PC-9 (cell line): Measurements from ENCODE around the gene ANKFN1. TPM values are rescaled to one million over a fixed set of nuclear protein-coding genes. Genes with fewer than 3 reads are reported as not detected.

Experiments used
- BruUV-seq: library from RNA; stranded (reverse); fragments of 400-500 nt; replicated peaks from 2 replicates; lab custom pipeline; 2021; lab: Mats Ljungman, UMichigan
- CTCF ChIA-PET: fragments of 300-600 bp; sonication (Branson Sonifier 250); formaldehyde crosslinking; loops from one replicate; lab custom pipeline; 2022; ENCODE audit warnings: antibody characterized with exemption; lab: Charles Lee
- POLR2A ChIA-PET: fragments of 300-600 bp; sonication (Branson Sonifier 250); formaldehyde crosslinking; loops from one replicate; lab custom pipeline; 2022; ENCODE audit warnings: antibody characterized with exemption; ENCODE audit not compliant: unreplicated experiment; lab: Charles Lee
- DNase-seq, 2 experiments: peaks; one replicate each; pipeline versions ENCODE4 v3.0.0 to v3.0.0-alpha.2; 2015 to 2022; ENCODE audit warnings: mixed read lengths in 1 of 2
- H2AFZ ChIP-seq: fragments of 200-600 bp; sonication (generic); 2 replicates; pipeline ENCODE4 v1.8.1; 2017; ENCODE audit warnings: antibody characterized with exemption
- H3F3A ChIP-seq: fragments of 200-600 bp; sonication (generic); 2 replicates; pipeline ENCODE4 v1.8.1; 2017; ENCODE audit warnings: antibody characterized with exemption, mild to moderate bottlenecking, low read depth; ENCODE audit not compliant: insufficient read depth
- H3K27ac ChIP-seq: fragments of 200-600 bp; sonication (generic); 2 replicates; pipeline ENCODE4 v1.6.1; 2016; ENCODE audit warnings: mixed run types
- H3K27me3 ChIP-seq: fragments of 200-600 bp; sonication (generic); 2 replicates; pipeline ENCODE4 v1.6.1; 2016; ENCODE audit warnings: low read depth, mixed run types; ENCODE audit not compliant: insufficient read depth
- H3K36me3 ChIP-seq: fragments of 200-600 bp; sonication (generic); 2 replicates; pipeline ENCODE4 v1.6.1; 2016; ENCODE audit warnings: low read depth, mixed run types
- H3K4me1 ChIP-seq: fragments of 200-600 bp; sonication (generic); replicated peaks from 2 replicates; pipeline ENCODE4 v1.6.1; 2016; ENCODE audit warnings: mixed run types; ENCODE audit not compliant: insufficient read depth
- H3K4me2 ChIP-seq: fragments of 200-600 bp; sonication (generic); 2 replicates; pipeline ENCODE4 v1.6.1; 2017; ENCODE audit warnings: mixed run types
- H3K4me3 ChIP-seq: fragments of 200-600 bp; sonication (generic); 2 replicates; pipeline ENCODE4 v1.6.1; 2016; ENCODE audit warnings: mixed run types
- H3K79me2 ChIP-seq: fragments of 200-600 bp; sonication (generic); 2 replicates; pipeline ENCODE4 v1.6.1; 2017; ENCODE audit warnings: low read depth, mixed run types
- H3K9me2 ChIP-seq: fragments of 200-600 bp; sonication (generic); 2 replicates; pipeline ENCODE4 v1.8.1; 2017; ENCODE audit warnings: mild to moderate bottlenecking; ENCODE audit not compliant: insufficient read depth
- H3K9me3 ChIP-seq: fragments of 200-600 bp; sonication (generic); 2 replicates; pipeline ENCODE4 v1.8.1; 2016; ENCODE audit warnings: low read depth; ENCODE audit not compliant: insufficient read depth
- H4K20me1 ChIP-seq: fragments of 200-600 bp; sonication (generic); 2 replicates; pipeline ENCODE4 v1.8.1; 2017; ENCODE audit not compliant: insufficient read depth
- EZH2 ChIP-seq: fragments of 200-600 bp; sonication (generic); IDR thresholded peaks from 2 replicates; pipeline ENCODE4 v1.8.0; 2017; ENCODE audit warnings: antibody characterized with exemption, low read depth
- intact Hi-C: fragments of 100-400 bp; cut with micrococcal nuclease; formaldehyde crosslinking; loops from one replicate; pipeline ENCODE4 v1.10.0; 2022; ENCODE audit not compliant: unreplicated experiment
- total RNA-seq: library from RNA; stranded (reverse); gene quantifications from 2 replicates; pipeline ENCODE4 v1.2.3, GENCODE V29; 2021
- TF ChIP-seq, protein P1 (sequence below): fragments of 200-600 bp; sonication (generic); conservative IDR thresholded peaks from 2 replicates; pipeline ENCODE4 v1.6.1; 2017; ENCODE audit warnings: mixed run types, antibody characterized with exemption, mild to moderate bottlenecking, moderate library complexity

Gene ANKFN1
- total RNA-seq, 1 experiment from 2014 or later: not detected

DNA sequence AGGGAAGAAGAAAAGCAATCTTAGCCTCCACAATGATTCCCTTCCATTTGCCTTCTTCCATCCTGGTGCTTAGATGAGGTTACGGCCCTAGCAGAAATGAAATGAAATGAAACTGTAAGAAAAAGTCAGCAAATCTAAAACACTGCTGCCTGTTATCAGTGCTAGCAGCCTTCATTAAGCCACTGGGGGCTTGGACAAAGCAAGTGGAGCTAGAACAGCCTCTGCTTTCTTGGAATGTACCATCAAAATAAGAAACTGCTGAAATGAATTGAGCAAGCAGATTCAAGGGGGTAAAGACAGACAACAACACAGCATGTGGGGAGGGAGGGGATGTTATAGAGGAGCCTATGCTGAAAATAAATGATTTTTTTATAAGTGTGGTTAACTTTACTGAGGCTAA lies 5.1 kb downstream of the ANKFN1 start:
- TF ChIP-seq EZH2: no peak
- TF ChIP-seq, protein P1, sequence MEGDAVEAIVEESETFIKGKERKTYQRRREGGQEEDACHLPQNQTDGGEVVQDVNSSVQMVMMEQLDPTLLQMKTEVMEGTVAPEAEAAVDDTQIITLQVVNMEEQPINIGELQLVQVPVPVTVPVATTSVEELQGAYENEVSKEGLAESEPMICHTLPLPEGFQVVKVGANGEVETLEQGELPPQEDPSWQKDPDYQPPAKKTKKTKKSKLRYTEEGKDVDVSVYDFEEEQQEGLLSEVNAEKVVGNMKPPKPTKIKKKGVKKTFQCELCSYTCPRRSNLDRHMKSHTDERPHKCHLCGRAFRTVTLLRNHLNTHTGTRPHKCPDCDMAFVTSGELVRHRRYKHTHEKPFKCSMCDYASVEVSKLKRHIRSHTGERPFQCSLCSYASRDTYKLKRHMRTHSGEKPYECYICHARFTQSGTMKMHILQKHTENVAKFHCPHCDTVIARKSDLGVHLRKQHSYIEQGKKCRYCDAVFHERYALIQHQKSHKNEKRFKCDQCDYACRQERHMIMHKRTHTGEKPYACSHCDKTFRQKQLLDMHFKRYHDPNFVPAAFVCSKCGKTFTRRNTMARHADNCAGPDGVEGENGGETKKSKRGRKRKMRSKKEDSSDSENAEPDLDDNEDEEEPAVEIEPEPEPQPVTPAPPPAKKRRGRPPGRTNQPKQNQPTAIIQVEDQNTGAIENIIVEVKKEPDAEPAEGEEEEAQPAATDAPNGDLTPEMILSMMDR: no peak
- no peak for DNase-seq
- Histone ChIP-seq H3K79me2 (no peaks in the 10 kb centered on the region), H3K27ac (no peak overlapping the region), H3K4me3 (no peak overlapping the region), H3K36me3 (no peaks in the 10 kb centered on the region), H3K9me2 (no peaks in the 10 kb centered on the region), H3K27me3 (no peaks in the 10 kb centered on the region), H3K4me1 (no peaks in the 10 kb centered on the region), H3K9me3 (no peaks in the 10 kb centered on the region), H2AFZ (no peak overlapping the region), H4K20me1 (no peaks in the 10 kb centered on the region), H3K4me2 (no peak overlapping the region), H3F3A (no peaks in the 10 kb centered on the region)
- intact Hi-C loops: no loop called here
- POLR2A ChIA-PET: no interaction called here
- CTCF ChIA-PET: no interaction called here
- BruUV-seq: no TSS peak

DNA sequence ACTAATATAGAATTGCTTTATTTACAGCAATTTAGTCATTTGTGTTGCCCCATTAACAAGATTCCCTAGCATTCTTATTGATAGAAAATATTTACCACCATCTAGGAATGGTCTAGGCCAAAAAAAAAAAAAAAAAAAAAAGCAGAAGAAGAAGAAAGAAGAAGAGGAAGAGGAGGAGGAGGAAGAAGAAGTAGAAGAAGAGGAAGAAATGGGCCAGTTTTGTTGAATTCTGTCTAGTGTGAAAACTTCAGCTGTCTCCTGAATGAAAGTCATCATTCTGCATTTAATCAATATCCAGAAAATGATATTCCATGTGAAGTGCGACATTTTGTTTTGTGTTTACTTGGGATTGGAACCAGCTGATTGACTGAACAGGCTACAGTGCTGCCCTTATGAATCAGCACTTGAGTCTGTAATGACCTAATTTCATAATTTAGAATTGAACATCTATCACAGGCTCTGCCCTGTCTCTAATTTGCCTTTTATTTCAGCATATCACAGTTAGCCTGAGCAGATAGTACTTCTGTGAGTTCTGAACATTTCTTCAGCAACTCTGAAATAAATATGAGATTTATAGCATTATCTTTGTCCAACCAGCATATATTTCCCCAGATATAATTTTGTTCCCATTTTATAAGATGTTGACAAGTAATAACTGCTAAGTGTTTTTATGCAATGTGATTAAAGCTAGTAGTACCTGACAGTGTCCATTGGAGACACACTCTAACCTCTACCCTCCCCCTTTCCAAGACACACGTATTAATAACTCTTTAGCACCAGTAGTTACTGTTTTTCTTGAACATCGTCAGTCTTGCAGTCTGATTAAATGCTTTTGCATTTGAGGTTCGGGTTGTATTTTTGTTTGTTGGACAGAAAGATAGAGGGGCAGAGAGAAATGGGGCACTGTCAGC lies 5.9 kb downstream of the ANKFN1 start:
- no TSS peak for BruUV-seq
- H4K20me1 ChIP-seq: no peaks in the 10 kb centered on the region
- no peaks in the 10 kb centered on the region for H3K4me1 ChIP-seq
- no peaks in the 10 kb centered on the region for H3F3A ChIP-seq
- H3K9me3 ChIP-seq: no peaks in the 10 kb centered on the region
- ChIA-PET CTCF (no interaction called here), POLR2A (no interaction called here)
- H3K4me2 ChIP-seq: no peak overlapping the region
- DNase-seq: no peak
- no peaks in the 10 kb centered on the region for H3K36me3 ChIP-seq
- H3K9me2 ChIP-seq: no peaks in the 10 kb centered on the region
- TF ChIP-seq, protein P1: no peak
- TF ChIP-seq EZH2: no peak
- H3K27ac ChIP-seq: no peak overlapping the region
- no peaks in the 10 kb centered on the region for H3K79me2 ChIP-seq
- no peak overlapping the region for H2AFZ ChIP-seq
- intact Hi-C loops: no loop called here
- H3K4me3 ChIP-seq: no peak overlapping the region
- H3K27me3 ChIP-seq: no peaks in the 10 kb centered on the region

DNA sequence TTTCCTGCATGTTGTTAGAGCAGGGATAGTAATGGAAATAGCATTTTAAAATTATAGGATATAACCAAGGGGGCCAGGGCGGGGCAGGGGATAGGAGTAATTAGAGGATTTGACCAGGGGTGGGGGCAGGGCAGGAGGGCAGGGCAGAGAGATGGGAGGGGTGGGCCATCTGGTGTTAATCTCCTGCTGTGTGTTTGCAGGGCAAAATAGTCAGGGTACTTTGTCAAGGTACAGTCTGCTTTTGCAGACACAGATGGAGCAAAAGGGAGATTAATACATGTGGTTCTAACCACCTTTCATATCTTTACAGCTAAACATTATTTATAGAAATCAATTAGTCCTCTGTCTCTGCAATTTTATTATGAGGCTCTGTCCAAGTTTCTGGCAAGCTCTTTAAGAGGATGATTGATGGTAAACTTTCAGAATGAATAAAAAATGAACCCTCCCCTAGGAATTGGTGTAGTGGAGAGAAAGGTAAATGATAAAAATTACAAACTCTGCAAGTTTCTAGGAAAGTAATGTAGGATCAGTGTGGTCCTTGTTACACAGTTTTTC lies 6.6 kb downstream of the ANKFN1 start:
- Histone ChIP-seq H3K9me3 (no peaks in the 10 kb centered on the region), H3K4me1 (no peaks in the 10 kb centered on the region)
- POLR2A ChIA-PET: no interaction called here

More for the DNA sequence above, 6.6 kb downstream of the ANKFN1 start:
- Histone ChIP-seq H3K27ac (no peak overlapping the region), H3K36me3 (no peaks in the 10 kb centered on the region), H3F3A (no peaks in the 10 kb centered on the region), H3K79me2 (no peaks in the 10 kb centered on the region), H3K4me2 (no peak overlapping the region), H4K20me1 (no peaks in the 10 kb centered on the region), H3K27me3 (no peaks in the 10 kb centered on the region), H3K9me2 (no peaks in the 10 kb centered on the region), H3K4me3 (no peak overlapping the region), H2AFZ (no peak overlapping the region)
- no peak for DNase-seq
- TF ChIP-seq, protein P1: no peak
- no peak for TF ChIP-seq EZH2
- intact Hi-C loops: no loop called here
- BruUV-seq: no TSS peak
- CTCF ChIA-PET: no interaction called here
